D341Med (cell line): Measurements from ENCODE around the gene ZBTB45.
"Not testable (repeated sequence)": the region's sequence is repeated elsewhere in the genome, so short reads cannot be mapped to it uniquely, and the experiment has no call there.

Source experiments
- DNase-seq: peaks from one replicate; pipeline ENCODE4 v3.0.0; 2012; ENCODE audit warnings: low spot score

Gene ZBTB45

GRCh38 chr19:58554494-58555368, 35.1 kb upstream of the ZBTB45 start, which contains the start of gene CHMP2A:
Gene CHMP2A (minus strand): TSS chr19:58555105. CDS start chr19:58554212, 893 bp downstream.
- DNase-seq = peak; percentile 96

GRCh38 chr19:58553799-58554493, 34.3 kb upstream of the ZBTB45 start:
- no peak for DNase-seq

DNA sequence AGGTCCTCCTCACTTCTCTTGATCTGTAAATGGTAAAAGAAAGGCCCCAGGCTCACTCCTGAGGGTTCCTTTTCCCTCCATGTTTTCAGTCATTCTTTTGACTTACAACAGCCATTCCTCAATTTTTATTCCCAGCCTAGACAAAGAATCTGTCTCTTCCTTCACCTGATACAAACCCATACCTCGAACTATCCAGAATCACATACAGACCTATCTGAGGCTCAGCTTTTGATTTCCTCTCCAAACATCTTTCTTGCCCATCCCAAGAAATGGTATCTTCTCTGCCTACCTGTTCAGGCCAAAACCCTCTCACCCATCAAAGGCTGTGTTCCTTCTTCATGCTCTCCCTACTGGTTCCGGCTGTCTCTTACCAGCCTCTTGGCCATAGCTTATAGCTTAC, 33.0 kb upstream of the ZBTB45 start:
- no peak for DNase-seq

DNA sequence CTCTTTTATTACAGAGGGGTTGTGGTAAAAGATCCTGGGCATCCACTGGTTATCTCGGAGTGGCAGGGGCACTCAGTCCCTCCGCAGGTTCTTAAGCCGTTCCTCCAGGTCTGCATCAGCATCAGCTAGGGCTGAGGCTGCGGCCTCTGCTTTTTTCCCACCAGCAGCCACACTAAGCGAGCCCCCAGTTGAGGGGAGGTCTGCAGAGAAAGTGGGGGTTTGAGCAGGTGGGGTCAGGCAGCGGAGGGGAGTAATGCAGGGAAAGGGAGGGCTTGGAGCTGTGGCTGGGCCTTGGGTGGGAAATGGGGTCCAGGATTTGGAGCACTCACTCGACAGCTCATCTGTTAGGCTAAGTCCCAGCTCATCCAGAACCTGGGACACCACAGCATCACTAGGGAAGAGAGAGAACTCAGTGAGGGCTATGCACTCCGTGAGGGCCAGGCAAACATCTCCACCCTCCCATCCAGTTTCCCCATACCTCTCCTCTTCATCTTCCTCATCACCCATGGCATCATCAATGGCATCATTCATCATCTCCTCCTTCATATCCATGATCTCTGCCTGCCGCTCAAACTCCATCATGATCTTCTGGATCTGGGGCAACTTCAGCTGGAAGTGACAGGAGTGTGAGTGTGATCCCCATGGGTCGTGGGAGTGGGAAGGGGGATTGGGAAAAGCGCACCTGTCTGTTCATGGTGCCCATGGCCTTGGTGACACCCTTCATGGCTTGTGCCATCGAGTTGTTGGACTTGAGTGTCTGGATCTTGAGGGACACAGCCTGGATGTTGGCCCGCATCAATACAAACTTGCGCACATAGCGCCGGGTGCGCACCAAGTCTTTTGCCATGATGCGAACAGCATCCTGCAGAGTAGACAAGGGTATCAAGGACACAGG, 32.2 kb upstream of the ZBTB45 start:
- no peak for DNase-seq

DNA sequence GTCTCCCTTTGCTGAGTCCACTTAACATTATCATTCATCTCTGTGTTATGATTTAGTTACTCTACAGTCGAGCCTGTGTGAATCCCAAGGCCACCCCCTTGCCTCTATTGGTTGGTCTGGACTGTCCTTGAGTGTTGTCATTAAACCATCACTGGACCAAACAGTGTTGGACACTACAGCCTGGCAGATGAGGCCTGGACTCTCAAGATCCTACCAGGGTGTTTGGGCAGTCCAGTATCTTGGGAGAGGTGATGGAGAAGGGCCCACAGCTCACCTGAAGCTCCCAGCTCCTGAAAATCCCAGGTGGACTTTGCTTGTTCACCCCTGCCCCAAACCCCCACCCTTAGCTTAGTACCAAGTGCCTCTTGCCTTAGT, 31.5 kb upstream of the ZBTB45 start:
- no peak for DNase-seq

GRCh38 chr19:58550362-58551122, 30.9 kb upstream of the ZBTB45 start:
- DNase-seq = no peak

DNA sequence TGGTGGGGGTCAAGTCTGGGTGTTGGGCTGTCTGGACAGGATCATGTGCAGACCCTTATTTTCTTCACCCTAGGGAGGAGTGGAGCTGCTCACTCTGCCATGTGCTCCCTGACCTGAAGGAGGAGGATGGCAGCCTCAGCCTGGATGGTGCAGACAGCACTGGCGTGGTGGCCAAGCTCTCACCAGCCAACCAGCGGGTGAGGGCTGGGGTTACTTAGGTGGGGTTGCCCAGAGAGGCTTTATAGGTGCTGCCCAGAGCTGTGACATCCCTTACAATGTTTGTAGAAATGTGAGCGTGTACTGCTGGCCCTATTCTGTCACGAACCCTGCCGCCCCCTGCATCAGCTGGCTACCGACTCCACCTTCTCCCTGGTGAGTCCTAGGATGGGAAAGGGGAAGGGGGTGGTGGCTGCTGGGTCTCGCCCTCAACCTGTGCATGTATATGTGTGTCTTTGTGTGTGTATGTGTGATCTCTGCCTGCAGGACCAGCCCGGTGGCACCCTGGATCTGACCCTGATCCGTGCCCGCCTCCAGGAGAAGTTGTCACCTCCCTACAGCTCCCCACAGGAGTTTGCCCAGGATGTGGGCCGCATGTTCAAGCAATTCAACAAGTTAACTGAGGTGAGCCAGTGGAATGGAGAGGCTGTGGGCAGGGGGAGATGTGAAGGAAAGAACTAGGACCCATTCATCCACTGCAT, 30.2 kb upstream of the ZBTB45 start:
- DNase-seq = no peak

GRCh38 chr19:58548859-58549663, 29.5 kb upstream of the ZBTB45 start:
- no peak for DNase-seq

- no peak for DNase-seq
Observed at GRCh38 chr19:58547323-58548312, 28.0 kb upstream of the ZBTB45 start.

GRCh38 chr19:58546019-58546530, 26.5 kb upstream of the ZBTB45 start:
- no peak for DNase-seq

DNA sequence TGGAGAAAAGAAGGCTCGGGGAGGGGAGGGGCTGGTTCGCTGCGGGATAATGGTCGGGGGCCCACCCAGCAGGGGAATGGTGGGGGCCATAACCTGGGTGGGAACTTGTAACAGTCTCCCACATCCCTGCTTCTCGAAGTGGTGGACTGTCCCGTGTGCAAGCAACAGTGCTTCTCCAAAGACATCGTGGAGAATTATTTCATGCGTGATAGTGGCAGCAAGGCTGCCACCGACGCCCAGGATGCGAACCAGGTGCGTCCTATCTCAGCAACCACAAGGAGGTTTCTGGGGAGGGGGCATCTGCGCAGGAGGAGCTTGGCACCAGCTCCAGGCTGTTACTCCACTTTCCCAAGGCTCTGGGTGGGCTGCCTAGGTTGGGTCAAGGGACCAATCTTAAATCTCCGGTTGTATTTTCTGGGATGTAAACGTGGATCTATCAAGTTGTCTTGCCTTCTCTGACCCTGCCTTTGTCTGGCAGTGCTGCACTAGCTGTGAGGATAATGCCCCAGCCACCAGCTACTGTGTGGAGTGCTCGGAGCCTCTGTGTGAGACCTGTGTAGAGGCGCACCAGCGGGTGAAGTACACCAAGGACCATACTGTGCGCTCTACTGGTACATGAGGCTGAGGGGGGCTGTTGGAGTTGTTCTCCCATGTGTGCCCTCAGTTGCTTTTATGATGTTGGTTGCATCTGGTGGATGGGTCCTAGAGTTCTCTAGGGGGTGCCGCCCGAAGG, 25.8 kb upstream of the ZBTB45 start:
- no peak for DNase-seq

DNA sequence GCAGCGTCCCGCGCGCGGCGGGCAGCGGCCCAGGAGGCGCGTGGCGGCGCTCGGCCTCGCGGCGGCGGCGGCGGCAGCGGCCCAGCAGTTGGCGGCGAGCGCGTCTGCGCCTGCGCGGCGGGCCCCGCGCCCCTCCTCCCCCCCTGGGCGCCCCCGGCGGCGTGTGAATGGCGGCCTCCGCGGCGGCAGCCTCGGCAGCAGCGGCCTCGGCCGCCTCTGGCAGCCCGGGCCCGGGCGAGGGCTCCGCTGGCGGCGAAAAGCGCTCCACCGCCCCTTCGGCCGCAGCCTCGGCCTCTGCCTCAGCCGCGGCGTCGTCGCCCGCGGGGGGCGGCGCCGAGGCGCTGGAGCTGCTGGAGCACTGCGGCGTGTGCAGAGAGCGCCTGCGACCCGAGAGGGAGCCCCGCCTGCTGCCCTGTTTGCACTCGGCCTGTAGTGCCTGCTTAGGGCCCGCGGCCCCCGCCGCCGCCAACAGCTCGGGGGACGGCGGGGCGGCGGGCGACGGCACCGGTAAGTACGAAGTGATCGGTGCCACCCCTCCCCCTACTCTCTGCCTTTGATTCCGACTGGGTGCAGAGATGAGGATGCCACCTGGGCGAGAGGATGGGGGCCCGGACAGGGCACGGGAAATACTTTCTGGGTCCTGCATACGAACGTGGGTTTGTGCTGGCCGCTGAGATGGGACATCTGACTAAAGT, 25.1 kb upstream of the ZBTB45 start:
- DNase-seq = peak; percentile 96

- peak; percentile 100 for DNase-seq
Observed at GRCh38 chr19:58543826-58544590, 24.4 kb upstream of the ZBTB45 start, which contains the start of gene TRIM28. Gene TRIM28 (plus strand): TSS chr19:58544064. CDS start chr19:58544758, 694 bp downstream.

- DNase-seq = not testable (repeated sequence)
Observed at GRCh38 chr19:58542641-58543372, 23.2 kb upstream of the ZBTB45 start.

GRCh38 chr19:58539169-58539559, 19.6 kb upstream of the ZBTB45 start:
- not testable (repeated sequence) for DNase-seq
